Loucy (cell line): ENCODE results near the gene SHC1.

Experiments
- H2AFZ ChIP-seq: fragments of 200-600 bp; sonication (generic); 2 replicates; pipeline ENCODE4 v1.6.0; 2016; ENCODE audit warnings: antibody characterized with exemption, mild to moderate bottlenecking, low read length, moderate library complexity
- H3F3A ChIP-seq: fragments of 200-600 bp; 2 replicates; pipeline ENCODE4 v1.6.0; 2016; ENCODE audit warnings: antibody characterized with exemption, low read depth, mild to moderate bottlenecking
- H3K27me3 ChIP-seq: fragments of 200-600 bp; sonication (generic); 2 replicates; pipeline ENCODE4 v1.6.1; 2014; ENCODE audit warnings: low read length, mild to moderate bottlenecking; ENCODE audit not compliant: insufficient read depth, poor library complexity, severe bottlenecking
- H3K36me3 ChIP-seq: fragments of 200-600 bp; sonication (generic); 2 replicates; pipeline ENCODE4 v1.6.1; 2016; ENCODE audit warnings: low read length; ENCODE audit not compliant: insufficient read depth
- H3K4me1 ChIP-seq: fragments of 200-600 bp; sonication (generic); 2 replicates; pipeline ENCODE4 v1.5.1; 2014; ENCODE audit warnings: low read length, mild to moderate bottlenecking; ENCODE audit not compliant: insufficient read depth, poor library complexity, severe bottlenecking
- H3K4me2 ChIP-seq: fragments of 200-600 bp; sonication (generic); 2 replicates; pipeline ENCODE4 v1.6.0; 2014; ENCODE audit warnings: antibody characterized with exemption, low read length, low read depth, mild to moderate bottlenecking; ENCODE audit not compliant: poor library complexity, severe bottlenecking
- H3K4me3 ChIP-seq: fragments of 200-600 bp; sonication (generic); 2 replicates; pipeline ENCODE4 v1.5.1; 2014; ENCODE audit warnings: low read length, mild to moderate bottlenecking, mixed read lengths; ENCODE audit not compliant: poor library complexity, severe bottlenecking
- H3K79me2 ChIP-seq: fragments of 200-600 bp; sonication (generic); 2 replicates; pipeline ENCODE4 v1.6.1; 2014; ENCODE audit warnings: low read length; ENCODE audit not compliant: insufficient read depth
- H3K9ac ChIP-seq: fragments of 200-600 bp; sonication (generic); 2 replicates; pipeline ENCODE4 v1.6.0; 2014; ENCODE audit warnings: mild to moderate bottlenecking, low read depth, low read length, moderate library complexity; ENCODE audit not compliant: poor library complexity, severe bottlenecking
- H3K9me2 ChIP-seq: fragments of 200-600 bp; sonication (generic); replicated peaks from 2 replicates; pipeline ENCODE4 v1.6.1; 2016; ENCODE audit warnings: low read depth, low read length, mixed read lengths
- H3K9me3 ChIP-seq: fragments of 200-600 bp; sonication (generic); 2 replicates; pipeline ENCODE4 v1.6.1; 2014; ENCODE audit warnings: mild to moderate bottlenecking, antibody characterized with exemption, low read length, low read depth; ENCODE audit not compliant: insufficient read depth
- H4K20me1 ChIP-seq: fragments of 200-600 bp; sonication (generic); 2 replicates; pipeline ENCODE4 v1.6.0; 2014; ENCODE audit warnings: antibody characterized with exemption, low read length, mild to moderate bottlenecking; ENCODE audit not compliant: insufficient read depth, poor library complexity, severe bottlenecking
- CTCF ChIP-seq: fragments of 200-600 bp; sonication (generic); conservative IDR thresholded peaks from 2 replicates; pipeline ENCODE4 v1.5.1; 2014; ENCODE audit warnings: mild to moderate bottlenecking, antibody characterized with exemption, low read length
- EZH2phosphoT487 ChIP-seq: fragments of 200-600 bp; IDR thresholded peaks from 2 replicates; pipeline ENCODE4 v1.6.1; 2018; ENCODE audit warnings: antibody characterized with exemption, mild to moderate bottlenecking, moderate library complexity, borderline replicate concordance

SHC1 gene

GRCh38 chr1:154931940-154932487, 38.5 kb downstream of the SHC1 start:
- no peak overlapping the region for H3K9ac ChIP-seq
- H3K36me3 ChIP-seq = no peaks in the 10 kb centered on the region
- no peak overlapping the region for H2AFZ ChIP-seq
- H3K4me3 ChIP-seq = no peak overlapping the region
- no peak overlapping the region for H3K4me2 ChIP-seq
- peaks cover 14% of the 10 kb centered on the region for H3K4me1 ChIP-seq
- H3K9me3 ChIP-seq = no peaks in the 10 kb centered on the region
- TF ChIP-seq EZH2phosphoT487 (no peak), CTCF (no peak)
- no peaks in the 10 kb centered on the region for H3K9me2 ChIP-seq
- H3K79me2 ChIP-seq = peaks cover 20% of the 10 kb centered on the region
- H3K27me3 ChIP-seq = no peaks in the 10 kb centered on the region
- no peaks in the 10 kb centered on the region for H4K20me1 ChIP-seq
- no peaks in the 10 kb centered on the region for H3F3A ChIP-seq

GRCh38 chr1:154926201-154926600, 44.3 kb downstream of the SHC1 start:
- no peaks in the 10 kb centered on the region for H3F3A ChIP-seq
- H3K4me1 ChIP-seq = peaks cover 26% of the 10 kb centered on the region
- no peaks in the 10 kb centered on the region for H3K9me3 ChIP-seq
- no peaks in the 10 kb centered on the region for H3K79me2 ChIP-seq
- no peaks in the 10 kb centered on the region for H4K20me1 ChIP-seq
- no peak overlapping the region for H2AFZ ChIP-seq
- peak overlapping the region; percentile 70 for H3K9ac ChIP-seq
- H3K27me3 ChIP-seq = no peaks in the 10 kb centered on the region
- H3K36me3 ChIP-seq = no peaks in the 10 kb centered on the region
- H3K9me2 ChIP-seq = no peaks in the 10 kb centered on the region
- peak overlapping the region; percentile 55 for H3K4me2 ChIP-seq
- no peak for TF ChIP-seq CTCF
- no peak for TF ChIP-seq EZH2phosphoT487
- no peak overlapping the region for H3K4me3 ChIP-seq

GRCh38 chr1:154925335-154926170, 45.0 kb downstream of the SHC1 start:
- Histone ChIP-seq H3K4me3 (no peak overlapping the region), H3K79me2 (no peaks in the 10 kb centered on the region), H3K9ac (peak overlapping the region; percentile 70), H4K20me1 (no peaks in the 10 kb centered on the region), H3K36me3 (no peaks in the 10 kb centered on the region), H3K4me2 (peak overlapping the region; percentile 55), H3K9me2 (no peaks in the 10 kb centered on the region), H3K4me1 (peaks cover 26% of the 10 kb centered on the region), H3F3A (no peaks in the 10 kb centered on the region), H3K9me3 (no peaks in the 10 kb centered on the region), H2AFZ (no peak overlapping the region), H3K27me3 (no peaks in the 10 kb centered on the region)
- TF ChIP-seq CTCF = no peak
- TF ChIP-seq EZH2phosphoT487 = no peak
